Activated CD8-positive, alpha-beta memory T cell treated with anti-CD3 and anti-CD28 coated beads for 1 hour (primary cell): ENCODE data around the gene MRPL21.

Experiments
- DNase-seq, 2 donors: peaks; one replicate each; pipeline ENCODE4 v3.0.0-alpha.2; 2020; ENCODE audit warnings: low read depth in 1 of 2; ENCODE audit errors: extremely low read depth in 1 of 2

The MRPL21 gene

DNA sequence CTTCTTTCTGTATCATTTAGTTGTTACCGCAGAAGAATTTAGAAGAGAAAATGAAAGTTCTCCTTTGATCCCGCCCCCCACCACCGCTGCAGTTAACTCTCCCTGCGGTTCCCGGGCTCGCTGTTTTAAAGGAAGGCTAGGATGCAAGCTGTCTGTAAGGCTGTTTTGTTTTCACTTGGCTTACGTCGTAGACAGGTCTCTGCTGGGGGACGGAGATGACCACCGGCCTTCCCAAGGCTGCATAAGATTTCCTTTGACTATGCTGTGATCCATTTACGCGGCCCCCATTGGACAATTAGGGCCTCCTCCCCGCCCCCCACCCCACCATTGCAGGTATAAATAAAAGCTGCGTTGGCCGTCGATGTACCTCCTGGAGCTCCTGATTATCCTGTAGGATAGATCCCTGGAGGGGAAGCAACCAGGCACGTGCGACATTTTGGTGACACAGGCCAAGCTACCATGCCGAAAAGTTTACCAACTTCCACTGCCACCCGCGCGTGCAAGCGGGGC is 60.5 kb downstream of the MRPL21 start:
- no peak for DNase-seq

DNA sequence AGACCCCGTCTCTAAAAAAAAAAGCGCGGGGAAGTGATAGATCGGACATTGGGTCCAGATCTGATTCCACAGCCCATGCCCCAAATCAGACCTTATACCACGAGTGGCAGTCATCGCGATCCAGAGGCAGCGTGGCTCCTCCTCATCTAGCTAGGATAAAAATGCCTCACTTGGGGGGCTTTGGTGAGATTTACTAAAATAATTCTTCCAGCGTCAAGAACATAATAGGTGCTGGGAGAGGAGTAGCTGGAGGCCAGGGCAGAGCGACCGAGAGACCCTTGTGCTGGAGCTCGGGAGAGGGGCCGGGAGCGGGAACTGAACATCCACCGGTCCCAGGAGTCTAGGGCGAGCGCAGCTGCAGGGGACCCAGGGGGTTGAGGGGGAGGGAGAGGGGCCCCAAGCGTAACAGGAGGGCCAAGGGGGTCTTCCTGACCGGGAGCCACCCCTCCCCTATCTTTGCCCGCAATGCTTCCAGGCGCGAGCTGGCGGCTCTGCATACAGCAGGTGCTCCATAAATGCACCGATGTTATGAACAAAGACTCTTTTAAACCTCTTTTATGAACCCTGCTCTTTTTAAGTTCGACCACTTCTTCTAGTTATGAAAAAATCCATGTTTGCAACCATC is 61.1 kb downstream of the MRPL21 start:
- no peak for DNase-seq

DNA sequence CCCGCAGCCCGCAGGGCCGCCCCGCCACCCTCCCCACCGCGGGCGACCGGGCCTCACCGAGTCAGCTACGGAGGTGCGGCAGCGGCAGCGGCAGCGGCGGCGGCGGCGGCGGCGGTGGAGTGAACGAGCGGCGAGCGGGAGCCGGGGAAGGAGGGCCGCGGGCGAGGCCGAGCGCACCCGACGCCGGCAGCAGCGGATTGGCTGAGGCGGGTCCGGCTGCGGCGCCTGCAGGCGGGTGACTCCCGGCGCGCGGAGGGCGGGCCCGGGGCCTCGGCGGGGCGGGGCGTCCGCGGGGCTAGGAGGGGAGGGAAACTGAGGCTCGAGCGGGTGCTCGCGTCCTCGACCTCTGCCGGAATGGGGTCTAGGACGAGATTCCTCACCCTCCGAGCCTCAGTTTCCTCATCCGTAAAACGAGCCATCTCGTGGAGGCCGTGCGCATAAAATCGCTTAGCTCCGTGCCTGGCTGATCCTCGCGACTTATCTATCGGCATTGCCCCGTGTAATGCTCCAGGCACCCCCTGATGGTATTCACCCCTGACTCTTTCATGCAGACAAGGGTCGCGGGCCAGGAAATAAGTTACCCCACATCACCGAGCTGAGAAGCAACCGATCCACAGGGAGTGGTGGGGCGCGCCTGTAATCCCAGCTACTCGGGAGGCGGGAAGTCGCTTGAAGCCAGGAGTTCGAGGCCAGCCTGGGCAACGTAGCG is 61.8 kb downstream of the MRPL21 start, which contains the start of gene CPT1A:
Gene CPT1A, minus strand, starts transcription at position 199 of the 709 bp plus-strand sequence. CDS start 26,442 bp downstream, outside the sequence.
- DNase-seq, result peak in 1 of 2 donors; percentile 58
